H7 (cell line): ENCODE results near the gene CCN6. TPM values are rescaled to one million over a fixed set of nuclear protein-coding genes. Genes with fewer than 3 reads are reported as not detected.
"Not testable (repeated sequence)": the region's sequence is repeated elsewhere in the genome, so short reads cannot be mapped to it uniquely, and the experiment has no call there.

ENCODE experiments used
- DNase-seq: peaks from one replicate; pipeline ENCODE4 v3.0.0; 2012
- H3K27me3 ChIP-seq: 2 replicates; pipeline ENCODE4 v1.6.0; 2011; ENCODE audit warnings: mild to moderate bottlenecking, low read length; ENCODE audit not compliant: control insufficient read depth, insufficient read depth
- H3K36me3 ChIP-seq: replicated peaks from 2 replicates; pipeline ENCODE4 v1.5.1; 2011; ENCODE audit warnings: low read length; ENCODE audit not compliant: control insufficient read depth, insufficient read depth
- H3K4me3 ChIP-seq: 2 replicates; pipeline ENCODE4 v1.5.1; 2011; ENCODE audit warnings: low read depth, mild to moderate bottlenecking, control low read depth, low read length, moderate library complexity; ENCODE audit not compliant: insufficient read depth
- total RNA-seq: library from RNA; depleted of rRNA; stranded (reverse); fragments of >200 nt; shearing (Covaris generic); gene quantifications from 2 replicates; pipeline ENCODE4 v1.2.3, GENCODE V29; 2014; rRNA removed

The CCN6 gene
- total RNA-seq, 1 experiment from 2014 or later: not detected

GRCh38 chr6:112100561-112100960, 46.7 kb downstream of the CCN6 start:
- Histone ChIP-seq H3K4me3 (no peak overlapping the region), H3K27me3 (no peaks in the 10 kb centered on the region), H3K36me3 (no peaks in the 10 kb centered on the region; the same call in 1 of the 2 replicates)
- no peak for DNase-seq

DNA sequence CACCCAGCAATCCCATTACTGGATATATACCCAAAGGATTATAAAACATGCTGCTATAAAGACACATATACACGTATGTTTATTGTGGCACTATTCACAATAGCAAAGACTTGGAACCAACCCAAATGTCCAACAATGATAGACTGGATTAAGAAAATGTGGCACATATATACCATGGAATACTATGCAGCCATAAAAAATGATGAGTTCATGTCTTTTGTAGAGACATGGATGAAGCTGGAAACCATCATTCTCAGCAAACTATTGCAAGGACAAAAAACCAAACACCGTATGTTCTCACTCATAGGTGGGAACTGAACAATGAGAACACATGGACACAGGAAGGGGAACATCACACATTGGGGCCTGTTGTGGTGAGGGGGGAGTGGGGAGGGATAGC, 52.1 kb downstream of the CCN6 start:
- H3K27me3 ChIP-seq, H3K36me3 ChIP-seq, DNase-seq, H3K4me3 ChIP-seq: not testable (repeated sequence)

- Histone ChIP-seq H3K36me3 (no peaks in the 10 kb centered on the region; the same call in 1 of the 2 replicates), H3K4me3 (no peak overlapping the region), H3K27me3 (no peaks in the 10 kb centered on the region)
- no peak for DNase-seq
Measured at GRCh38 chr6:112106562-112106961, 52.7 kb downstream of the CCN6 start.

DNA sequence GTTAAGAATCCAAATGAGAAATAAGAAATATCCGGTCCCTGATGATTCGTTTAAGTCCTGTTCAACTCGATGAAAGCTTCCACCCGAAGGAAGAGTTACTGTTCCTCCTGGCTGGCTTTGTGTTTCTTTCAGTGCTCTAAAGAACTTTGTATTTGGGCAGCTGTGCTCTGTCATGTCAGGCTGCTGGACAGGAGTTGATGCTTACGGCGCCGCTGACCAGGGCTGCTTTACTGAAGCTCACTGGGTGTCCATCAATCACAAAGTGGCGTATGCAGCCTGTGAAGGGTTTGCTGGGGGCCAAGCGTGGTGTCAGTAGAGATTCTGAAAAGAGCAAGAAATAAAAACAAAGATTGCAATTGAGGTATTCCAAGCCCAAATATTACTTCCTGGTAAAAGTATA, 55.4 kb downstream of the CCN6 start:
- Histone ChIP-seq H3K4me3 (no peak overlapping the region), H3K36me3 (no peaks in the 10 kb centered on the region; the same call in 1 of the 2 replicates), H3K27me3 (no peaks in the 10 kb centered on the region)
- no peak for DNase-seq

GRCh38 chr6:112113431-112113830, 59.5 kb downstream of the CCN6 start:
- Histone ChIP-seq H3K36me3 (no peaks in the 10 kb centered on the region), H3K27me3 (no peaks in the 10 kb centered on the region), H3K4me3 (no peak overlapping the region)
- DNase-seq: no peak

- Histone ChIP-seq H3K27me3 (no peaks in the 10 kb centered on the region), H3K4me3 (no peak overlapping the region), H3K36me3 (no peaks in the 10 kb centered on the region)
- no peak for DNase-seq
Measured at GRCh38 chr6:112113918-112114317, 60.0 kb downstream of the CCN6 start.

DNA sequence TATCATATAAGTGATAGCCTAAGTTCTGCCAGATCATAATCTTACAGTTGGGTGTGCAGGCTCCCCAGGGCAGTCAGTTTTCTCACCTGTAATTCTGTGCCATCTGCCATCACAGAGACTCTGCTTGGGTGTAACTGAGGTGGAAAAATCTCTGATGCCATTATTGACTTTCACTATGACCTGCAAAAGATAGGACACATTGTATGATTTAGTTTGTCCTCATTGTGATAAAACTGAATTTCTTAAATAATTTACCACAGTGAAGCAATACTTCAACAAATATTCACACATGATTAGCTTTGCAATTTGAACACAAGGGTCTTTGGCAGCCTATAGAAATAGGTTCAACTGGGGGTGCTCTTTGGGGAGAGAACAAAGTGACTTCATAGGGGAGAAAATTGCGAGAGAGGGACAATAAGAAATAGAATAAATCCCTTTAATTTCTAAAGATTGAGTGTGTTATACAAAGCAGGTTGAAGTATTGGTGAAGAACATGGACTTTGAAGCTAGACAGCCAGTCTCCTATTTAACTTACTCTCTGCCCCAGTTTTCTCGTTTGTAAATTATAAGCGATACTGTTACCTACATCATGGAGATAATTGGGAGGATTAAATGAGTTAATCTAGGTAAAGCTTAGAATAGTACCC, 60.8 kb downstream of the CCN6 start:
- no peak for DNase-seq
- Histone ChIP-seq H3K36me3 (no peaks in the 10 kb centered on the region), H3K4me3 (no peak overlapping the region), H3K27me3 (no peaks in the 10 kb centered on the region)

DNA sequence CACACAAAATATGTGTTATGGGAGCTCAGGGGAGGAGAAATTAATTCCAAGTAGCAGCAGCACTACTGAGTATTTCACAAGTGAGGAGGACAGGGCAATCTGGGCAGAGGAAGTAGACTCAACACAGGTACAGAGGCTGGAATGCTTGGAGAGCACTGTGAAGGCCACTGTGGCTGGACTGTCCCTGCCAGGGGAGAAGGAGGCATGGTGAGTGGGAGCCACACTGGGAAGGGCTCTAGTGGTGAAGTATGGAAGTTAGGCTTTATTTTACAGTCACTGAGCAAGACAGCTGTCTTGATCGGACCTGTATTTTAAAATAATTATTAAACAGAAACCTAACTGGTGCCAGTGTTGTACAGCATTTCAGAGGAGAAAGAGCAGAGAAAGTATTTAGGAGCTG, 62.3 kb downstream of the CCN6 start:
- peak; percentile 10 for DNase-seq
- Histone ChIP-seq H3K27me3 (no peaks in the 10 kb centered on the region), H3K4me3 (no peak overlapping the region), H3K36me3 (no peaks in the 10 kb centered on the region)

DNA sequence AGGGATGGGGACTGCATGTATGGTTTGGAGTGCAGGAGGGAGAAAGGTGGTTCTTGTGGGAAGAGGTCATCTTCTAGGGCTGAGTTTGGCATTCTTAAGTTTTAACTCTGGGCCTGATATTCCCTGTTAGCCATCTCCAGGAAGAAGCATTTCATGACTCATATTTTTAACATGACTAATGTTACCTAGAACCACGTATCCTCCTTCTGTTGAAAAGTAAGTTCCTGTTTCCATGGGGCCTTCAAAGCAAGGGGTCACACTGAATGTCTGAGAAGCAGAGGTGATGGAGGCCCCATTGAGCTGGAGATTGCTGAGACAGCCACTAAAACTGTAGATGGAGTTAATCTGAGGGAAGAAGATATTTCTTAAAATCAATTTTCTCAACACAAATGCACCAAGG, 63.6 kb downstream of the CCN6 start:
- no peak overlapping the region for H3K4me3 ChIP-seq
- DNase-seq: no peak
- no peaks in the 10 kb centered on the region for H3K36me3 ChIP-seq
- H3K27me3 ChIP-seq: no peaks in the 10 kb centered on the region

DNA sequence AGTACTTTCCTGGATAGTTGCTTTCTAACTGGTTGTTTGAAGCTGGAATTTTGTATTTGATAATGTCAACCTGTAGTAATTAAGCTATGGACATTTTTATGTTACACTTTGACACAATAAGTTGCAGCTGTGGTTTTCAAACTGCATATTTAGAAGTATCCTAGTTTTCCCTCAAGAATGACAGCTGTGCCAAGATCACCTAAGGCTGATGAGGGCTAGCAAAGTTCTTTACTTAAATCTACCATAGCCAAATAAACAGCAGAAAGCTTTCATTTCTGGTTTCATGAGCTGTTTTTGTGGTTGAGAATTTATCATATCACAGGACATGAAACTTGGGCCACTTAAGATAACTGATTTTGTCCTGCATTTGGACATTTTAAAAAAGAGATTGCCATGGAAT, 64.1 kb downstream of the CCN6 start:
- no peaks in the 10 kb centered on the region for H3K27me3 ChIP-seq
- no peaks in the 10 kb centered on the region for H3K36me3 ChIP-seq
- H3K4me3 ChIP-seq: no peak overlapping the region
- DNase-seq: no peak

Other genes starting within 250 kb of the CCN6 start
- 45.4 and 85.7 TPM in 2 replicates for gene FYN, start 180.7 kb upstream of the CCN6 start, total RNA-seq
- 24.3 and 33.1 TPM in 2 replicates for gene TUBE1, start 33.4 kb downstream of the CCN6 start, total RNA-seq
- 8.0 and 11.5 TPM in 2 replicates for gene FAM229B, start 33.5 kb downstream of the CCN6 start, total RNA-seq
- 1.1 and 2.1 TPM in 2 replicates for gene LAMA4, start 200.5 kb downstream of the CCN6 start, total RNA-seq